ENCODE data around the gene CNDP2.

- TF ChIP-seq ZNF274 (IDR thresholded peaks at IDR 0.05; ENCODE audit: low read depth, low read length), result no peak
- no peak for TF ChIP-seq YY1 (IDR thresholded peaks at IDR 0.05; ENCODE audit: insufficient read depth, insufficient read length)
These were observed 17.8 kb upstream of the CNDP2 start for GRCh38 chr18:74478316-74478715.
